PFSK-1 (cell line): ENCODE measurements around the gene ASCL5.

Experiments used
- POLR2AphosphoS5 ChIP-seq: IDR thresholded peaks from 2 replicates; pipeline ENCODE4 v1.6.1; 2012; ENCODE audit warnings: low read depth, mild to moderate bottlenecking, control low read depth, low read length, moderate library complexity
- SIN3A ChIP-seq: IDR thresholded peaks from 2 replicates; pipeline ENCODE4 v1.6.1; 2012; ENCODE audit warnings: mild to moderate bottlenecking, low read length, moderate library complexity, borderline replicate concordance; ENCODE audit not compliant: insufficient read depth

DNA sequence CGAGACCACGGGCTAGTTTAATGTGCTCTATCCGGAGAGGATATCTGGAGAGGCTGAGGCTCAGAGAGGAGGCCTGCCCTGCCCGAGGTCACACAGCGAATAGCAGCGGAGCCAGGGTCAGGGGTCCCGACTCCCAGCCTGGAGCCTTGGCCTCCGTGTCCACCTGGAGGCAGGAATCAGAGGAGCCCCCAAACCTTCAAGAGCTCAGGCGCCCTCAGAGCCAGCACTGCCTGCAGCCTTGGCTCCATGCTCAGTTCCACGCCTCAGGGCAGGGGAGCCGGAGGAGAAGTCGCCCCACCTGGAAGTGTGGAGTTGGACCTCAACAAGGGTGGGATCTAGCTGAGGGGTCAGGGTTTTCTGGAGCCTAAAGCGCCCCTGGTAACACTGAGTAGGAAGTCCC is 2.0 kb upstream of the ASCL5 start:
- TF ChIP-seq SIN3A, result no peak
- no peak for TF ChIP-seq POLR2AphosphoS5
